B cell (primary cell): ENCODE results near the gene PFN1. TPM values are rescaled to one million over a fixed set of nuclear protein-coding genes. Genes with fewer than 3 reads are reported as not detected.

ENCODE experiments used
- ATAC-seq: fragments of 200-7000 bp; cut with Tn5 transposase; one replicate; pipeline ENCODE4 v1.10.0; 2021; ENCODE audit warnings: low read depth, mild to moderate bottlenecking, moderate number of reproducible peaks, moderate library complexity
- CTCF ChIA-PET: fragments of 350-600 bp; sonication (Branson Sonifier 250); formaldehyde crosslinking; loops from one replicate; lab custom pipeline; 2021; ENCODE audit warnings: antibody characterized with exemption, inconsistent platforms; lab: Charles Lee
- POLR2A ChIA-PET: fragments of 350-600 bp; sonication (Branson Sonifier 250); formaldehyde crosslinking; loops from one replicate; lab custom pipeline; 2021; ENCODE audit warnings: antibody characterized with exemption; lab: Charles Lee
- DNase-seq: peaks from one replicate; pipeline ENCODE4 v3.0.0; 2013
- H2AFZ ChIP-seq: 2 replicates; pipeline ENCODE4 v1.6.1; 2012; ENCODE audit warnings: mild to moderate bottlenecking, low read depth, low read length; ENCODE audit not compliant: insufficient read depth, poor library complexity, severe bottlenecking
- H3K27ac ChIP-seq, 2 donors: 1 replicate in 1 of 2; 2 replicates in 1 of 2; pipeline ENCODE4 v1.5.1; 2012 to 2013; ENCODE audit warnings: low read length in 2 of 2, mild to moderate bottlenecking in 2 of 2, moderate library complexity in 1 of 2
- H3K27me3 ChIP-seq, 4 experiments: fragments of 200-600 bp in 1 of 4; sonication (generic) in 1 of 4; replicated peaks in 1 of 4; 1 replicate in 2 of 4; 2 replicates in 2 of 4; pipeline versions ENCODE4 v1.6.1 to v1.7.0; 2013 to 2016; ENCODE audit warnings: low read length in 3 of 4, mild to moderate bottlenecking in 2 of 4, mixed read lengths in 1 of 4, moderate library complexity in 1 of 4; ENCODE audit not compliant: insufficient read depth in 4 of 4, control insufficient read depth in 3 of 4; ENCODE audit errors: control extremely low read depth in 1 of 4
- H3K36me3 ChIP-seq, 2 experiments: replicated peaks in 1 of 2; 1 replicate in 1 of 2; 2 replicates in 1 of 2; pipeline versions ENCODE4 v1.6.1 to v1.7.1; 2013; ENCODE audit warnings: low read length in 1 of 2; ENCODE audit not compliant: insufficient read depth in 2 of 2, control insufficient read depth in 1 of 2; ENCODE audit errors: control extremely low read depth in 1 of 2, extremely low read depth in 1 of 2
- H3K4me1 ChIP-seq, 2 donors: fragments of 200-600 bp in 1 of 2; sonication (generic) in 1 of 2; 1 replicate in 1 of 2; 2 replicates in 1 of 2; pipeline versions ENCODE4 v1.5.1 to v1.6.1; 2013 to 2017; ENCODE audit warnings: low read length in 2 of 2; ENCODE audit not compliant: control insufficient read depth in 2 of 2, insufficient read depth in 2 of 2
- H3K4me2 ChIP-seq: replicated peaks from 2 replicates; pipeline ENCODE3; 2012; ENCODE audit warnings: mild to moderate bottlenecking, low read depth, low read length; ENCODE audit not compliant: poor library complexity, severe bottlenecking
- H3K4me3 ChIP-seq, 5 experiments: fragments of 200-600 bp in 1 of 5; sonication (generic) in 1 of 5; 1 replicate in 3 of 5; 2 replicates in 2 of 5; pipeline versions ENCODE4 v1.5.1 to v1.7.0; 2011 to 2016; ENCODE audit warnings: low read length in 4 of 5, mild to moderate bottlenecking in 4 of 5, low read depth in 2 of 5, control low read depth in 1 of 5, moderate library complexity in 1 of 5; ENCODE audit not compliant: insufficient read depth in 1 of 5; ENCODE audit errors: control extremely low read depth in 1 of 5, extremely low read depth in 1 of 5
- H3K79me2 ChIP-seq: fragments of 200-600 bp; sonication (generic); one replicate; pipeline ENCODE4 v1.6.0; 2016; ENCODE audit warnings: low read length; ENCODE audit not compliant: control insufficient read depth, insufficient read depth
- H3K9ac ChIP-seq: fragments of 200-600 bp; sonication (generic); 2 replicates; pipeline ENCODE4 v1.6.1; 2017; ENCODE audit warnings: mild to moderate bottlenecking, low read length, moderate library complexity
- H3K9me3 ChIP-seq, 3 donors: one replicate each; pipeline versions ENCODE4 v1.6.1 to v1.7.1; 2013; ENCODE audit warnings: low read length in 2 of 3; ENCODE audit not compliant: control insufficient read depth in 2 of 3, insufficient read depth in 1 of 3; ENCODE audit errors: control extremely low read depth in 1 of 3
- H4K20me1 ChIP-seq: 2 replicates; pipeline ENCODE4 v1.6.0; 2012; ENCODE audit warnings: mild to moderate bottlenecking, low read length; ENCODE audit not compliant: insufficient read depth, control insufficient read depth, poor library complexity, severe bottlenecking
- H3K27ac Mint-ChIP-seq: one replicate; pipeline ENCODE4 v1.8.0; 2021; ENCODE audit warnings: mixed read lengths
- H3K27me3 Mint-ChIP-seq: one replicate; pipeline ENCODE4 v1.8.0; 2021; ENCODE audit warnings: mixed read lengths
- H3K4me1 Mint-ChIP-seq: one replicate; pipeline ENCODE4 v1.8.0; 2021; ENCODE audit warnings: mixed read lengths
- H3K4me3 Mint-ChIP-seq: one replicate; pipeline ENCODE4 v1.8.0; 2021; ENCODE audit warnings: mixed read lengths
- H3K9me3 Mint-ChIP-seq: one replicate; pipeline ENCODE4 v1.8.0; 2022; ENCODE audit warnings: mixed read lengths; ENCODE audit not compliant: insufficient read depth
- CTCF ChIP-seq: fragments of 200-600 bp; IDR thresholded peaks from one replicate; pipeline ENCODE4 v1.8.0; 2022; ENCODE audit warnings: antibody characterized with exemption, mild to moderate bottlenecking
- EZH2 ChIP-seq: IDR thresholded peaks from 2 replicates; pipeline ENCODE4 v1.6.1; 2012; ENCODE audit warnings: borderline replicate concordance, low read depth, mild to moderate bottlenecking, moderate library complexity, low read length; ENCODE audit not compliant: insufficient read depth, poor library complexity, severe bottlenecking
- WGBS: methylation state at CpG from one replicate; pipeline ENCODE4 v1.1.5; 2013; ENCODE audit warnings: missing lambda C conversion rate; ENCODE audit not compliant: insufficient coverage; 5-methylcytosine and 5-hydroxymethylcytosine counted together
- intact Hi-C: fragments of 100-400 bp; cut with micrococcal nuclease; formaldehyde crosslinking; loops from one replicate; pipeline ENCODE4 v1.10.0; 2022
- polyA plus RNA-seq: library from polyadenylated mRNA; depleted of rRNA; stranded (reverse); fragments of >200 nt; gene quantifications from 2 replicates; pipeline ENCODE4 v1.2.3, GENCODE V29; 2012
- total RNA-seq, 2 donors: library from RNA; stranded (reverse); fragments of 120-200 nt in 1 of 2; gene quantifications; 1 replicate in 1 of 2; 2 replicates in 1 of 2; pipeline versions ENCODE4 v1.2.3 to v1.2.4, GENCODE V29; 2013 to 2022

The PFN1 gene
- total and polyA plus RNA-seq, 2 donors (not counting 1 experiment from before 2014, with no cell fraction given), result 330 to 609 TPM

GRCh38 chr17:4902540-4902939, 45.8 kb downstream of the PFN1 start:
- ChIA-PET CTCF (interaction anchor here (0.6 to 4.0 kb wide), 18 partner anchors 11 to 687 kb away, joined by 3 to 15 read pairs (median 4); partner anchors contain the start of genes GLTPD2, RNF167, SLC25A11 and SPAG7), POLR2A (interaction anchor here (1.9 to 2.0 kb wide), 2 partner anchors 37 to 65 kb away, joined by 5 read pairs; partner anchors contain the start of genes RNF167, SLC25A11 and SPAG7)
- no peaks in the 10 kb centered on the region for H3K9me3 Mint-ChIP-seq
- peak overlapping the region; percentile 72 for H3K4me3 Mint-ChIP-seq
- WGBS, result 82% methylated on average over 3 of the region's 8 CpGs
- Histone ChIP-seq H3K27ac (peak overlapping the region in 1 of 2 donors; percentile 22), H3K79me2 (no peaks in the 10 kb centered on the region), H3K27me3 (peaks cover 0 to 30% (median 11%) of the 10 kb centered on the region in 4 experiments), H3K36me3 (no peaks in the 10 kb centered on the region), H3K9me3 (peaks cover 0 to 25% (median 0%) of the 10 kb centered on the region in 3 donors), H3K4me1 (peaks cover 45 to 53% of the 10 kb centered on the region in 2 donors), H3K4me3 (no peak overlapping the region), H2AFZ (no peak overlapping the region), H3K9ac (no peak overlapping the region), H3K4me2 (peak overlapping the region; percentile 98), H4K20me1 (no peaks in the 10 kb centered on the region)
- intact Hi-C loops, result loop anchor here (5.0 kb wide), 1 partner anchor 335 kb away; no protein-coding TSS in a partner anchor
- peaks cover 7% of the 10 kb centered on the region for H3K27me3 Mint-ChIP-seq
- no peak for ATAC-seq
- no peak for TF ChIP-seq CTCF
- no peak for TF ChIP-seq EZH2
- peak overlapping the region; percentile 82 for H3K27ac Mint-ChIP-seq
- H3K4me1 Mint-ChIP-seq, result peaks cover 48% of the 10 kb centered on the region
- DNase-seq, result no peak
